8988T (cell line): ENCODE data around the gene TIMM17A.
"Not testable (repeated sequence)": the region's sequence is repeated elsewhere in the genome, so short reads cannot be mapped to it uniquely, and the experiment has no call there.

Experiments
- DNase-seq: peaks from one replicate; pipeline ENCODE4 v3.0.0; 2011

Gene TIMM17A

DNA sequence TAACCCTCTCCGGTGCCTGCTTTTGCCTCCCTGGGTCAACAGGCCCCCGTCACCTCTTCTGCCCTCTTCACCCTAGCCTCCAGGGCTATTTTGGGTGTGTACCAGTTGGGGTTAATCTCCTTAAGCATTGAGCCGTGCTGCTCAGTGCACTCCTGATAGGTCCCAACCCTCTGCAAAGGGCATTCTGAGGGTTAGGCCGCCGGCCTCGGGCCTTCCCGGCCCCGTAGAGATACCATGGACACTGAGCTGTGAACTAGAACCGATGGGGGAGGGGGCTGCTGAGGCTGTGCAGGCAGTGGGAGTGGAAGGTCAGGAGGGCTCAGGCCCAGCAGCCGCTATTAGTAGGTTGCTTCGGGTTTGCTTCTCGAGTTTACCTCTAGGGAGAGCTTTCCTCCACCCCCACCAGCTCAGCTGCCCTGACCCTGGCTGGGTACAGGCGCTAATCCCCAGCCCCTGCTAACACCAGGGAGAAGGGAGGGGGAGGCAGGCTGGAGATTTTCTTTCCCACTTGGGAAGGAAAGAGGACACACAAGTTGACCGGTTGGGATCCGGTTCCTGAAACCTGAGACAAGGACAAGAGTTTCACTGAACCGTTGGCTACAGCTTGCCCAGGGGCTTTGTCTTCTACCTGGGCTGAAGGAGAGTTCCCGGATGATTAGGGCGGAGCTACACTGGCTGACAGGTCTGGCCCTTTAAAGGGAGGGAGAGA, 13.7 kb upstream of the TIMM17A start:
- DNase-seq = no peak

DNA sequence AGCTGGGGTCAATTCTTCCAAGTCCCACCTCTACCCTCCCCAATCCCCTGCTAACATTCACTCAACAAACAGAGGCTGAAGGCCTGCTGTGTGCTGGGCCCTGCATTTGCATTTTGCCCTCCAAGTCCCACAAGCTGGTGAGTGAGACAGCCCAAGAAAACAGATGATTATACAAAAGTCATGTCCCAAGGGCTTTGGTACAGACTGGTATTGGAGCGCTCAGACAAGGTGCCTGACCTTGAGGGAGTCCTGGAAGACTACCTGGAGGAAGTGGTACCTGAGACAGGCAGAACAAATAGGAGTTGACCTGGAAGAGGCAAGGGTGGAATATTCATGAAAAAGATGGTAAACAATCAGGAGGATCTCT, 13.2 kb upstream of the TIMM17A start:
- DNase-seq = no peak

DNA sequence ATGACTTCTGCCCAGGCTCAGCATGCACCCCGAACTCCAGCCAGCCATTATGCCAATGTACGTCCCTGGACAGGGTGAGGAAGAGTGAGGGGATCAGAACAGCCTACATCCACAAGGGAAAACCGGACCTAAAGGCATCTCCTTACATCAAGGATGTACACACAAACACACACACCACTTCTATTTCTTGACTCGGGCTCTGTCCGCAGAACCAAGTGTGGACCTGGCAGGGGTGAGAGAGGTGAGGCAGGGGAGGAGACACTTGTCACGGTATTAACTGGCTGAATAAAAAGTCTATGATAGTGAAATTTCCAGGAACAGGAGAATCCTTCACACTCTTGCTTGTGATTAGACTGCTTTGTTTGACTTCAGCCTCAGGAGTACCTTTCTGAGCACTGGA, 11.3 kb upstream of the TIMM17A start:
- DNase-seq = no peak

DNA sequence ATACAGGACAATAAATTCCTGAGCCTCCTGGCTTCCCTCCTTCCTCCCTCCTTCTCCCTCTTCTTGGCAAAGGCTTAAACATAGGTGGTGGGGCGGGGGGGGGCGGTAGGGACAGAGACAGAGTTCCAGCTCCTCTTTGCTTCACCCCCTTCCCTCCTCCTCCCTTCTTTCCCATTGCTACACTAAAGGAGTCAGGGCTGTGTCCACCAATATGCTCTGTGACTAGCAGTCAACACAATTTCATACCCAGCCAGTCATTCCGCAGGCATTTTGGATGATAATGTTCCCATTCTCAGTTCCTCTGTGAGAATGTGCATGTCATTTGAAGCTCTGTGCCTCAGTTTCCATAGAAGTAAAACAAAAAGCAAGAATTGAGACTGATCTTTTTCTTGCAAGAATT, 10.7 kb upstream of the TIMM17A start:
- DNase-seq = no peak

DNA sequence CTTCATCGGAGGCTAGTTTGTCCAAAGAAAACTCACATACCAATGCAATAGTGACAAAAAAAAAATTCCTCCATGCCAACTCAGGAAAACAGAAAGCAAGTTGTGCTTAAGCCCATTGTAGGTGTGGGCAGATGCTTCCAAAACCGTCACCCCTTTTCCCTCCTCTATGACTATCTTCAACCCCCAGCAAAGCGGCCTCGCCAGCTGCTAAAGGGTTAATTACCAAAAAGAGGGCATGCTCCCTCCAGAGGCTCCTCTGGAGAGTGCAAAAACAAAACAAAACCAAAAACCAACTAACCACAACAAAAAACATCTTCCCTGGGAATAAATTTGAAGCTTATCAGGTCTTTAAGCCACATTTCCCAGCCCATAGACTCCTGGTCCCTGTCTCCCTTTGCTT, 10.1 kb upstream of the TIMM17A start:
- no peak for DNase-seq

DNA sequence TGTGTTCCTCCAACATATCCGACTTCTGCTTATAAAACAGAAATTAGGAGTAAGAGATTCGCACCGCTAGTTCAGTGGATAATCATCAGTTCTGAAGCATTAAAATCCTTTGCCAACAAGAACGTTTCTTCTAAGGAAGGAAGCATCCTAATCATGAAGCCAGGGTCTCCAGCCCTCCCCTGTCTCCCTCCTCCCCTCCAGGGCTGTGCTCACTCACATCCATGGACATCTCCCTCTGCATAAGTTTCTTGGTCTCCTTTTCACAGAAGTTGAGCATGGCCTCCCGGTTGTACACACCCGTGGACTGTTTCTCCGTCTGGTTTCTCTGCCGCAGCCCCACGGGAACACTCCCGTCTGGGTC, 9.5 kb upstream of the TIMM17A start:
- DNase-seq = no peak

DNA sequence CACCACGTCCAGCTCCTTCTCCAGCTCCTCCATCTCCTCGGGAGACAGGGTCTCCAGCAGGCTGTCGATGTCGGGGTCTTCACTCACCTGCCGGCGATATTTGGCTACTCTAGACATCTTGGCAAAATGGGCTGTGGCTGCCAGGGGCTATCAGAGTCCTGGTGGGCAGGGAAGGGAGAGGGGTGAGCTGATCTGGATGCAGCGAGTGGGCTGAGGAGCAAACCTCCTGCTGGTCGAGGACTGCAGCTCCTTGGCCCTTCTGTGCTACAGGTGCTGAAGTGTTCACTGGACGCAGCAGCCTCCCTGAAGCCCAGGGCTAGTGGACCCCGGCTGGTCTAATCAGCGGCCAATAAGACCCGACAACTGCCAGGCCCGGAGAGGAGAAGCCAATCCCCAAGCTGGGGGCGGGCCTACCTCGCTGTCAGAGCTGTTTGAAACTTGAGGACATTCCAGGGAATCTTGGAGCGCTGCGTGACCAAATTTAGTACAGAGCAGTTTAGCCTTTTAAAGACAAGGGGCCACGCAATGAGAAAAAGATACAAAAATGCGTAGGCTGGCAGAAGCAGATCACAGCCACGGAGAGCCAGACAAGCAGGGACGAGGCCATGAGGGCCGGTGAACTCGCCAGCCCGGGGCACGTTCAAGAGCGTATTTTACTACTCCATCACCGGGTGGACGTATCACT, 8.9 kb upstream of the TIMM17A start, which contains the start of gene LMOD1:
LMOD1 (minus strand) TSS at position 325 of the 685 bp plus-strand sequence; CDS start at position 117, 208 bp downstream.
- peak; percentile 59 for DNase-seq

DNA sequence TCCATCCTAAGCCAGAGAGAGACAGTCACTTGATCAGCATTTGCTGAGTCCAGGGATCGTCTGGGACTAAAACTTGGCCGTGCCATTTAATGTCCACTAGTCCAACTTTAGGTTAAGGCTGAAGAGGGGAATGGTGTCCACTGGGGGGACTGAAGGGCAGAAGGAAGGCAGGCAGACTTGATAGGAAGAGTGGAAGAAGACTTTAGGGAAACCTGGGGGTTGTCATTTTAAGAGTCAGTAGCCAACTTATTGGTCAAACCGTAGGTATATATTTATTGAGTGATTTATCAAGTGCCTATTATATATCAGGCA, 7.7 kb upstream of the TIMM17A start:
- DNase-seq = no peak

DNA sequence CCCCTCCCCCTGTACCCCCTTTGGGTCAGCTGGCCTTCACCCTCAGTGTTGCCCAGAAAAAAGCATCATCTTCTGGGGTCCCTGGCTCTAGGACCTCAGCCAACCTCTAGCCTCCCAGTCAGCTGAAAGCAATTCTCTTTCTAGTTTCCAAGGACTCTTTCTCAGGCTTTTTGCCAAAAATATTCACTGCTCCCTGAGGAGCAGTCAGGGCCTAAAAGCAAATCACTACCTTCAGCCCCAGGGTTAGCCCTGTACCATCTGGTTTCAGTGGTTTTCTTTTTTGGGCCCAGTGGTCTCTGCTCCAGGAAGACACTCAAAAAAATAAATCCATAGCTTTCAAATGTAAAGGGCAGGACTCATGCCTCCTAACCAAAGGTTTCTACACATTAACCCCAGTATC, 5.8 kb upstream of the TIMM17A start:
- no peak for DNase-seq

DNA sequence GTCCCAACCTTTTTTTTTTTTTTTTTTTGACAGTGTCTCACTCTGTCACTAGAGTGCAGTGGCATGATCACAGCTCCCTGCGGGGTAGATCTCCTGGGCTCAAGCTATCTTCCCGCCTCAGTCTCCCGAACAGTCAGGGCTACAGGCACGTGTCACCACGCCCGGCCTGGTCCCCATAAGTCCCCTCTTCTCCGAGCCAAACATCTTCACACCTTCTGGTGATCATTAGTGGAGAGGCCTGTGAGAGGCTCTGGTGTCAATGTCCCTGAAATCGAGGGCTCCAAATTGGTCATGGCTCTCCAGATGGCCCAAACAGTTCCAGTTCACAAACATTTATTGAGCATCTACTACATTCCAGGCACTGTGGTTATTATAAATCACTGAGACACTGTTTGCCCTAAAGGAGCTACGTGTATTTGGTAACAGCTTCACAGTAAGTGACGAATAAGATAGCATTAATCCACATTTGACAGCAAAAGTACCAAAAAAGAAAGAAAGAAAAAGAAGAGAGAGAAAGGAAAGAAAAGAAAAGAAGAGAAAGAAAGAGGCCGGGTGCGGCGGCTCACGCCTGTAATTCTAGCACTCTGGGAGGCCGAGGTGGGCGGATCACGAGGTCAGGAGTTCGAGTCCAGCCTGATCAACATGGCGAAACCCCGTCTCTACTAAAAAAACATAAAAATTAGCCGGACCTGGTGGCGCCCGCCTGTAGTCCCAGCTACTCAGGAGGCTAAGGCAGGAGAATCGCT, 867 bp upstream of the TIMM17A start:
- no peak for DNase-seq

DNA sequence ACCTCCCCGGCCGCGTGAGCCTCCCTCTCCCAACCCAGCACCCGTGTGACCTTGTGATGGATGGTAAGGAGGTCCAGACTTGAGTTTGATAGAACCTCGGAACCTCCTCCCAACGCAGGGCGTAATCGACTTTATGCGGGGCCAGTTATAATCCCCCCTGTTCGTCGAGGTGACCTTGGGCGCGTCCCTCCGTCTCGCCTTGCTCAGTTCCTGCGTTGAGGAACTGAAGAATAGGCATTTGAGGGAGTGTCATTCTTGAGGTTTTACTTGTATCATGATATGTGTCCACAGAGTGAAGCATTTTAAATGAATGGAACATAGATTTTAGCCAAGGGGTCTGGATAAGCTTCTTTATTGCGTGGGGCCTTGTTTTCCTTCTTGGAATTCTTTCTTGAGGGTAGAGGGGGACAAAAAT, 433 bp downstream of the TIMM17A start:
- DNase-seq = no peak

DNA sequence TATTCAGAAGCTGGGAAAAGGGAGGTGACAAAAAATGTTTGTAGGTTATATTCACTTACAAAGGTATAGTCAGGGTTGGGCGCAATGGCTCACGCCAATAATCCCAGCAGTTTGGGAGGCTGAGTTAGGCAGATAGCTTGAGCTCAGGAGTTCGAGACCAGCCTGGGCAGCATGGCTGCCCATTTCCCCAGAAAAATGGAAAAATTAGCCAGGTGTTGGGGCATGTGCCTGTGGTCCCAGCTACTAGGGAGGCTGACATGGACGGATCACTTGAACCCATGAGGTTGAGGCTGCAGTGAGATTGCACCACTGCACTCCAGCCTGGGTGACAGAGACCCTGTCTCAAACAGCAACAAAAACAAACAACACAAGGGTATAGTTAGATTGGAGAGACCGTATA, 3.0 kb downstream of the TIMM17A start:
- DNase-seq = no peak

DNA sequence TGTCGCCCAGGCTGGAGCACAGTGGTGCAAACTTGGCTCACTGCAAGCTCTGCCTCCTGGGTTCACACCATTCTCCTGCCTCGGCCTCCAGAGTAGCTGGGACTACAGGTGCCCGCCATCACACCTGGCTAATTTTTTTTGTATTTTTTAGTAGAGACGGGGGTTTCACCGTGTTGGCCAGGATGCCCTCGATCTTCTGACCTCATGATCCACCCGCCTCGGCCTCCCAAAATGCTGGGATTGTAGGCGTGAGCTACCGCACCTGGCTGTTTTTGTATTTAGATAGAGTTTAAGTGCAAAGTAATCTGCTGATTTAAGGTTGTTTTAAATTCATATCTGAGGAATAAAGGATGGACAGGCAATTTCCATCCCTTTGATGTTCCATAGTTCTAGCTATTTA, 7.1 kb downstream of the TIMM17A start:
- not testable (repeated sequence) for DNase-seq

DNA sequence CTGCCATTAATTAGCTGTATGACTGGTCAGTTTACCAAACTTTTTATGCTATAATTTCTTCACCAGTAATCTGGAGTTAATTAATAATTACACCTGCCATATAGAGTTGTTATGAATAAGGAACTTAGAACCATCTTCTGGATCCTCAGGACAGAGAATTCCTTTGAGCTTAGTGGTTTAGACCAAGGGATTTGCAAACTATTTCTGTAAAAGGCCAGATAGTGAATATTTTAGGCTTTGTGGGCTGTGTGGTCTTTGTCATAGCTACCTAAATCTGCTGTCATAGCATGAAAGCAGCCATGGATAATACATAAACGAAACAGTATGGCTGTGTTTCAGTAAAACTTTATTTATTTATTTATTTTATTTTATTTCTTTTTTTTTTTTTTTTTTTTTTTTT, 9.0 kb downstream of the TIMM17A start:
- DNase-seq = no peak

DNA sequence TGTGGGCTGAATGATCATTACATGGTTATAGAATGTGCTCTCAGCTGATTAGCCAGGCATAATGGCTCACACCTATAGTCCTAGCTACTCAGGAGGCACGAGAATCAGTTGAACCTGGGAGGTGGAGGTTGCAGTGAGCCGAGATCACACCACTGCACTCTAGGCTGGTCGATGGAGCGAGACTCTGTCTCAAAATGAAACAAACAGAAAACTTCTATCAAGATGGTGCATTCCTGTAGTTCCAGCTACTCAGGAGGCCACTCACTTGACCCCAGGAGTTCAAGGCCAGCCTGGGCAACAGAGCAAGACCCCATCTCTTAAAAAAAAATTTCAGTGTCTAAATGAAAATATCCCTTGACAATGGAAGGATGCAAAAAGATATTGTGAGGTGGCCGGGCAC, 10.9 kb downstream of the TIMM17A start:
- no peak for DNase-seq

DNA sequence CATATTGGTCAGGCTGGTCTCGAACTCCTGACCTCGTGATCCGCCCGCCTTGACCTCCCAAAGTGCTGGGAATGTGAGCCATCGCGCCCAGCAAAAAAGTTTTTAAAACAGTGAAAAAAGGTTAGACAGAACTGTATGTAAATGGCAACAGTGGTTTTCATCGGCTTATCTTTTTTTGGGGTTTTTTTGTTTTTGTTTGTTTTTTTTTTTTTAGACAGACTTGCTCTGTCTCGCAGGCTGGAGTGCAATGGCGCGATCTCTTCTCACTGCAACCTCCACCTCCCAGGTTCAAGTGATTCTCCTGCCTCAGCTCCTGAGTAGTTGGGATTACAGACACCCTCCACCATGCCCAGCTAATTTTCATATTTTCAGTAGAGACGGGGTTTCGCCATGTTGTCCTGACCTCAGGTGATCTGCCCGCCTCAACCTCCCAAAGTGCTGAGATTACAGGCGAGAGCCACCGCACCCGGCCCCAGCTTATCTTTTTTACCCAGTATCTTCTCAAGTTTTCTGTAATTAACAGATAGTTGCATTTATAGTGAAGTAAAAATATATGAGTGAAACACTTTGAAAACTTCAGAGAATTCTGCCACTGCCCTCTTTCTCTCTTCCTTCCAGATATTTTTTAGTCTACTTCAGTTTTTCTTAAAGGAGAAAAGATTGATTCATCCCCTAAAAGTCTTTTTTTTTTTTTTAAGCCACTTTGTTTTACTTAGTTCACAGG, 13.1 kb downstream of the TIMM17A start:
- no peak for DNase-seq

DNA sequence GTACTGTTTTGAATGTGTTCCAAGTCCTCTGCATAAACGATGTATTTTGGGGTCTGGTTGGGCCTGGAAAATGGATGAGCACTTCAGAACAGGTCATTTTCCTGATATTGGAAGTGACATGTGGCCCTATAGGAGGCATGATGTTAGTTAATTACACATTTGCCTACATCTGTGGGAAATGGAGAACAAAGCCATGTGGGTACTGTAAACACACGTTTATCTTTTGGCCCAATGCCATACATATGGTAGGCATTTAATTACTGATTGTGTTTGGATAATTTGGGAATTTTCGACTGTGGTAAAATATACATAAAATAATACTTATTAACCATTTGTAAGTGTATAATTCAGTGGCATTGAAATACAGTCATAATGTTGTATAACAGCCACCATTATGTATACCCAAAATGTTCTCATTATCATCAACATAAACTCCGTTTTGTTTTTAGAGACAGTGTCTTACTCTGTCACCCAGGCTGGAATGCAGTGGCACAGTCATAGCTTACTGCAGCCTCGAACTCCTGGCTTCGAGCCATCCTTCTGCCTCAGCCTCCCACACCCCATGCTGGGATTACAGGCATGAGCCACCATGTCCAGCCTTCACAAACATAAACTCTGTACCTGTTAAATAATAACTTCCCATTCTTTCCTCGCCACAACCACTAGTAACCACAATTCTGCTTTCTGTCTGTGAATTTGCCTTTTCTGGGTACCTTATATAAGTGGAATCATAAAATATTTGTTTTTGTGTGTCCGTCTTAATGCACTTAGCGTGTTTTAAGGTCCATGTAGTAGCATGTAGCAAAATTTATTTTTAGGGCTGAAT, 15.2 kb downstream of the TIMM17A start:
- no peak for DNase-seq

DNA sequence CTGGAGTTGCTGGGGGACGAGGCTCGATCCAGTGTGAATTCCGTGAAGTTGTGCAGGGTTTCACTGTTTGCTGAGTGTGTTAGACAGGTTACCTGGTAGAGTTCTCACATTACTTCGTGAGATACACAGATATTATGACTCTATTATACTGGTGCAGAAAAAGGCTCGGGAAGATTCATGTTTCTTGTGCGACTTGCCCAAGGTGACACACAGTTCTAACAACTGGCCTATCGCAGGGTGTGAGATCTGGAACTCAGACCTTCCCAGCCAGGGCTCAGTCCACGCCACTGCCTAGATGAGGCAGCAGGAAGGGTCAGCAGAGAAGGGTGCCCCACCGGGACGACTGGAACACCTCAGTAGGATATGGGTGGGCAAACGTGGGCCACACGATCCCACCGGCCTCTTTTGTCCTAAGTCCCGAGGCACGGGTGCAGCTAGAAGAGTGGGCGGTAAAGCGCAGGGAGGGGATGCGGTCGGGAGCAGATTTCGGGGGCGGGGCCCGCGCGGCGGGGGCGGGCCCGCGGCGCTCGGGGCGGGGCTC, 26.8 kb downstream of the TIMM17A start:
- DNase-seq = peak; percentile 75

DNA sequence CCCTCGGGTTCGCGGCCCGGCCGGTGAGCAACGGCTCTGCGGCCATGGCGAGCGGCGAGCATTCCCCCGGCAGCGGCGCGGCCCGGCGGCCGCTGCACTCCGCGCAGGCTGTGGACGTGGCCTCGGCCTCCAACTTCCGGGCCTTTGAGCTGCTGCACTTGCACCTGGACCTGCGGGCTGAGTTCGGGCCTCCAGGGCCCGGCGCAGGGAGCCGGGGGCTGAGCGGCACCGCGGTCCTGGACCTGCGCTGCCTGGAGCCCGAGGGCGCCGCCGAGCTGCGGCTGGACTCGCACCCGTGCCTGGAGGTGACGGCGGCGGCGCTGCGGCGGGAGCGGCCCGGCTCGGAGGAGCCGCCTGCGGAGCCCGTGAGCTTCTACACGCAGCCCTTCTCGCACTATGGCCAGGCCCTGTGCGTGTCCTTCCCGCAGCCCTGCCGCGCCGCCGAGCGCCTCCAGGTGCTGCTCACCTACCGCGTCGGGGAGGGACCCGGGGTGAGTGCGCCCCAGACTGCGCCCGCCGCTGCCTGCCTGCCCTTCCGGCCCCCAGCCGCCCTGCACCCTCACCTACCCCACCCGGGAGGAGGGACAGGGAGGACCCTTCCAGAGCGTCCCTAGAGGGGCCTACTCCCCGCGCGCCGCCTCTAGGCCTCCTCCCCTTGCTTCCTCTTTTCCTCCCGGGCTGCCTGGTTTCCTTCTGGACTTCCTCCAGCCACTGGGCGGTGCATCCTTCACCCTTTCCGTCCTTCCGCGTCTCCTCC, 27.5 kb downstream of the TIMM17A start, which contains the start of gene RNPEP:
RNPEP (plus strand) TSS at position 26 of the 757 bp plus-strand sequence; CDS start at position 45, 19 bp downstream.
- DNase-seq = peak; percentile 80

DNA sequence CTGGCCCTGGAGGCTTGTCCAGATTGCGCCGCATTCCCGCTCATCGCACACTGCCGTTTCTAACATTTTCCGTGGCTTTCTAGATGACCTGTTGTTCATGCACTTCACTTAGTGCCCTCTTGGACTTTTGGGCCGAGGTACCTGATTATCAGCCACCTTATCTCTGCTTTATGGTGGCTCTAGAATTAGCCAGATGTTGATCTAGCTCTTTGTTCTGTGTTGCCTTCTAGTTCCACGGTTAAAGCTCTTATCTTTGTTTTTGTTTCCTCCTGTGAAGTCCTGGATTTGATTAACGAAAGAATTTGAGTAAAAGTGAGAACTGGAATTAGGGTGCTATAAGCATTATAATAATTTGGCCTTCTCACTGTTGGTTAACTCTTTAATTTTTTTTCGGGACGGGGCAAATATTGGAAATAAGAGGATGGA, 28.1 kb downstream of the TIMM17A start:
- no peak for DNase-seq

DNA sequence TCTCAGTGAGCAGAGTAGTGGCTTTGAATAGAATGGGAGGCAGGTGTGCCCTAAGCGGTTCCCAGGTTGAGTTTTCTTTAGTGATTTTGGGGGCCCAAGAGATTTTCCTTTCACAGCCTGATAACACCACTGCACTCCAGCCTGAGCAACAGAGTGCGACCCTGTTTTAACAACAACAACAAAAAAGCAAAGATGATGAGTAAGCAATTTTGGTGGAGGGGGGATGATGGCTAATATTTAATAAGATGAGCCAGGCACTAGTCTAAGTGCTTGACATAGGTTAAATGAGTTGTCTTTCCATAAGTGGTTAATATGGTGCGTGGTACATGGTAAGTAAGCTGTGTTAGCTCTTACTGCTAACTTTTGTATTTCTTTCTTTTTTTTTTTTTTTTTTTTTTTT, 29.1 kb downstream of the TIMM17A start:
- DNase-seq = no peak
